Fibroblast of villous mesenchyme (primary cell): Measurements from ENCODE around the gene PRSS50. TPM values are rescaled to one million over a fixed set of nuclear protein-coding genes. Genes with fewer than 3 reads are reported as not detected.

Experiments used
- small RNA-seq: library from RNA; depleted of rRNA; stranded (forward); fragments of <200 nt; gene quantifications from one replicate; pipeline ENCODE3, GENCODE V24; 2012
- total RNA-seq: library from RNA; depleted of rRNA; stranded (reverse); fragments of >200 nt; gene quantifications from 2 replicates; pipeline ENCODE4 v1.2.3, GENCODE V29; 2012

The PRSS50 gene
- total RNA-seq, 1 donor = not detected

Small RNAs within 50 kb of the gene (small RNA-seq; reads per million reads assigned to genes)
- not detected for gene PRSS45

Other genes starting within 250 kb of the PRSS50 start
- gene RTP3, start 219.9 kb downstream of the PRSS50 start, total RNA-seq = 0.43 TPM in 1 of 2 replicates, not detected in the other
- gene LRRC2, start 151.6 kb downstream of the PRSS50 start, total RNA-seq = 2.2 and 5.2 TPM in 2 replicates
- not detected in 2 replicates for gene FAM240A, start 105.3 kb downstream of the PRSS50 start, total RNA-seq
- 2.6 and 6.0 TPM in 2 replicates for gene ALS2CL, start 24.2 kb downstream of the PRSS50 start, total RNA-seq
- gene TMIE, start 16.5 kb downstream of the PRSS50 start, total RNA-seq = under 0.01 TPM in 1 of 2 replicates, not detected in the other
- gene MYL3, start 145.6 kb upstream of the PRSS50 start, total RNA-seq = 0.97 and 1.7 TPM in 2 replicates
- gene PTH1R, start 159.9 kb upstream of the PRSS50 start, total RNA-seq = 2.3 and 2.6 TPM in 2 replicates